Measurements from ENCODE around the gene ZNF544.
"Not testable (repeated sequence)": the region's sequence is repeated elsewhere in the genome, so short reads cannot be mapped to it uniquely, and the experiment has no call there.

ZNF544 gene

GRCh38 chr19:58258259-58258658 lies 29.5 kb downstream of the ZNF544 start:
- FAIRE-seq = not testable (repeated sequence)

GRCh38 chr19:58261600-58261967 lies 32.9 kb downstream of the ZNF544 start:
- no peak for FAIRE-seq

GRCh38 chr19:58261968-58262921 lies 33.5 kb downstream of the ZNF544 start:
- FAIRE-seq = no peak

- no peak for FAIRE-seq
These were observed 34.2 kb downstream of the ZNF544 start for GRCh38 chr19:58262922-58263296.

GRCh38 chr19:58265100-58265499 lies 36.4 kb downstream of the ZNF544 start:
- FAIRE-seq = no peak

- FAIRE-seq = no peak
These were observed 39.6 kb downstream of the ZNF544 start for GRCh38 chr19:58268344-58268743.

- no peak for FAIRE-seq
These were observed 46.1 kb downstream of the ZNF544 start for GRCh38 chr19:58274771-58275201.

GRCh38 chr19:58275564-58275963 lies 46.9 kb downstream of the ZNF544 start:
- FAIRE-seq = no peak

- no peak for FAIRE-seq
These were observed 48.5 kb downstream of the ZNF544 start for GRCh38 chr19:58277197-58277596.

GRCh38 chr19:58277748-58278540 lies 49.2 kb downstream of the ZNF544 start:
- FAIRE-seq = no peak

- FAIRE-seq = peak; percentile 98
These were observed 49.9 kb downstream of the ZNF544 start, which contains the start of gene ZNF8 for GRCh38 chr19:58278541-58279041. Gene ZNF8 (plus strand): TSS chr19:58278955. CDS start chr19:58279082, 127 bp downstream.

- no peak for FAIRE-seq
These were observed 50.6 kb downstream of the ZNF544 start for GRCh38 chr19:58279042-58279924.

GRCh38 chr19:58279925-58280316 lies 51.2 kb downstream of the ZNF544 start:
- FAIRE-seq = no peak

GRCh38 chr19:58284199-58284598 lies 55.5 kb downstream of the ZNF544 start:
- FAIRE-seq = no peak

GRCh38 chr19:58291943-58292342 lies 63.2 kb downstream of the ZNF544 start:
- FAIRE-seq = no peak

- FAIRE-seq = no peak
These were observed 66.1 kb downstream of the ZNF544 start for GRCh38 chr19:58294743-58295374.

GRCh38 chr19:58296104-58296503 lies 67.4 kb downstream of the ZNF544 start:
- no peak for FAIRE-seq

- no peak for FAIRE-seq
These were observed 71.9 kb downstream of the ZNF544 start for GRCh38 chr19:58300620-58301019.

- FAIRE-seq = no peak
These were observed 75.5 kb downstream of the ZNF544 start for GRCh38 chr19:58304255-58304654.

- FAIRE-seq = no peak
These were observed 76.0 kb downstream of the ZNF544 start for GRCh38 chr19:58304748-58305064.

- peak; percentile 97 for FAIRE-seq
These were observed 76.6 kb downstream of the ZNF544 start, which contains the start of gene ERVK3-1 for GRCh38 chr19:58305065-58305931. Gene ERVK3-1 (plus strand): TSS chr19:58305377. CDS start chr19:58312169, 6,792 bp downstream.

Data from A204.1 (cell line).